ENCODE results near the gene SLCO3A1.

DNA sequence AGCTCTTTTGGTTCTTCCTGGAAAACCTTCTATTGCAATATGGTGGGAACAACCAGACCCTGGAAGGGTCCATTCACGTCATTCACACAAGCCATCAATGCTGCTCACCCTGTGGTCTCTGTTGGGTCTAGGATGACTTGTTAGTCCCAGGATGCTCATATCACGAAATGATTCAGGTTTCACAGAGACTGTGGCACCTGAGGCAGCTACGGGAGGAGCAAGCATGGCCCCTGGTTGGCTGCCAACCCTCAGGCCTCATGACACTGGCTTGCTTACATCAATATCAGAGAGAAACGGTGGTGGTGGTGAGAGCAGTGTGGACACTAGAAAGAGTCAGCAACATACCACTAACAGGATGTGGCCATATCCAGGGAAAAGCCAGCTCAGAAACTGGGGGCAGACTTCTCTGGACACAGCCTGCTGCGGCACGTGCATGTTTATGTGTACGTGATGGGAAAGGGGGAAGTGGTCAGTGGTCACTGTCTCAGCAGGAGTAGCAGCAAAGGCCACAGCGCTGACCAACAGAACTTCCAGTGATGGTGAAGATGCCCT is 331.2 kb downstream of the SLCO3A1 start:
- TF ChIP-seq, protein P1, sequence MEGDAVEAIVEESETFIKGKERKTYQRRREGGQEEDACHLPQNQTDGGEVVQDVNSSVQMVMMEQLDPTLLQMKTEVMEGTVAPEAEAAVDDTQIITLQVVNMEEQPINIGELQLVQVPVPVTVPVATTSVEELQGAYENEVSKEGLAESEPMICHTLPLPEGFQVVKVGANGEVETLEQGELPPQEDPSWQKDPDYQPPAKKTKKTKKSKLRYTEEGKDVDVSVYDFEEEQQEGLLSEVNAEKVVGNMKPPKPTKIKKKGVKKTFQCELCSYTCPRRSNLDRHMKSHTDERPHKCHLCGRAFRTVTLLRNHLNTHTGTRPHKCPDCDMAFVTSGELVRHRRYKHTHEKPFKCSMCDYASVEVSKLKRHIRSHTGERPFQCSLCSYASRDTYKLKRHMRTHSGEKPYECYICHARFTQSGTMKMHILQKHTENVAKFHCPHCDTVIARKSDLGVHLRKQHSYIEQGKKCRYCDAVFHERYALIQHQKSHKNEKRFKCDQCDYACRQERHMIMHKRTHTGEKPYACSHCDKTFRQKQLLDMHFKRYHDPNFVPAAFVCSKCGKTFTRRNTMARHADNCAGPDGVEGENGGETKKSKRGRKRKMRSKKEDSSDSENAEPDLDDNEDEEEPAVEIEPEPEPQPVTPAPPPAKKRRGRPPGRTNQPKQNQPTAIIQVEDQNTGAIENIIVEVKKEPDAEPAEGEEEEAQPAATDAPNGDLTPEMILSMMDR (conservative IDR thresholded peaks at IDR 0.05; ENCODE audit: low read length), result no peak
- no peak for TF ChIP-seq EZH2phosphoT487 (IDR thresholded peaks at IDR 0.05; ENCODE audit: borderline replicate concordance, low read depth, low read length)
